ENCODE results near the gene INTS15.
"Not testable (repeated sequence)": the region's sequence is repeated elsewhere in the genome, so short reads cannot be mapped to it uniquely, and the experiment has no call there.

INTS15 gene

GRCh38 chr7:6577369-6578113 lies 12.3 kb upstream of the INTS15 start, which contains the start of gene ZDHHC4:
Gene ZDHHC4 (plus strand): TSS chr7:6577454. CDS start chr7:6580562, 3,108 bp downstream.
- peak; percentile 83 for DNase-seq (ENCODE audit: low spot score)

GRCh38 chr7:6578114-6579084 lies 11.4 kb upstream of the INTS15 start:
- no peak for DNase-seq (ENCODE audit: low spot score)

- no peak for DNase-seq (ENCODE audit: low spot score)
Observed at GRCh38 chr7:6579446-6579845, 10.4 kb upstream of the INTS15 start.

- not testable (repeated sequence) for DNase-seq (ENCODE audit: low spot score)
Observed at GRCh38 chr7:6585746-6586432, 3.9 kb upstream of the INTS15 start.

GRCh38 chr7:6588566-6588965 lies 1.3 kb upstream of the INTS15 start:
- DNase-seq (ENCODE audit: low spot score): no peak

GRCh38 chr7:6589151-6589828 lies 531 bp upstream of the INTS15 start:
- no peak for DNase-seq (ENCODE audit: low spot score)

- no peak for DNase-seq (ENCODE audit: low spot score)
Observed at GRCh38 chr7:6590645-6591110, 857 bp downstream of the INTS15 start.

GRCh38 chr7:6600093-6600492 lies 10.3 kb downstream of the INTS15 start:
- DNase-seq (ENCODE audit: low spot score): no peak

- no peak for DNase-seq (ENCODE audit: low spot score)
Observed at GRCh38 chr7:6604458-6604857, 14.6 kb downstream of the INTS15 start.

- no peak for DNase-seq (ENCODE audit: low spot score)
Observed at GRCh38 chr7:6606866-6607583, 17.2 kb downstream of the INTS15 start.

- no peak for DNase-seq (ENCODE audit: low spot score)
Observed at GRCh38 chr7:6607651-6608051, 17.8 kb downstream of the INTS15 start.

GRCh38 chr7:6608081-6608480 lies 18.3 kb downstream of the INTS15 start:
- no peak for DNase-seq (ENCODE audit: low spot score)

- no peak for DNase-seq (ENCODE audit: low spot score)
Observed at GRCh38 chr7:6608794-6609193, 19.0 kb downstream of the INTS15 start.

GRCh38 chr7:6612819-6613218 lies 23.0 kb downstream of the INTS15 start:
- no peak for DNase-seq (ENCODE audit: low spot score)

- DNase-seq (ENCODE audit: low spot score): no peak
Observed at GRCh38 chr7:6613706-6614105, 23.9 kb downstream of the INTS15 start.

- DNase-seq (ENCODE audit: low spot score): peak; percentile 74
Observed at GRCh38 chr7:6614953-6615722, 25.3 kb downstream of the INTS15 start, which contains the start of gene ZNF853. Gene ZNF853 (plus strand): TSS chr7:6615610. CDS start chr7:6616175, 565 bp downstream.

GRCh38 chr7:6615723-6616555 lies 26.1 kb downstream of the INTS15 start:
- peak; percentile 57 for DNase-seq (ENCODE audit: low spot score)

- DNase-seq (ENCODE audit: low spot score): no peak
Observed at GRCh38 chr7:6616854-6617643, 27.2 kb downstream of the INTS15 start.
